ENCODE measurements around the gene ARMC12. TPM values are rescaled to one million over a fixed set of nuclear protein-coding genes. Genes with fewer than 3 reads are reported as not detected.

Gene ARMC12
- total and polyA plus RNA-seq, 2 of the 13 experiments (the other 11 are each of a cell fraction or from before 2014, with no cell fraction given) = 1.3 TPM; not detected in 1

GRCh38 chr6:35765739-35766138 lies 28.9 kb downstream of the ARMC12 start:
- H3K4me2 ChIP-seq (ENCODE audit: low read depth, low read length) = no peak overlapping the region
- BruUV-seq (replicated peaks) = no TSS peak
- 89% methylated on average over 23 of the region's 23 CpGs for WGBS (ENCODE audit: low lambda C conversion rate)
- in situ Hi-C loops (cut with HindIII; ENCODE audit: extremely low pct_ligation_motif_present, low pct_unique_long_range_greater_than_20kb) = no loop called here
- H3K9me3 ChIP-seq (ENCODE audit: low read length) = no peaks in the 10 kb centered on the region
- POLR2A ChIA-PET = no interaction called here
- H4K20me1 ChIP-seq (ENCODE audit: insufficient read depth, low read length) = no peaks in the 10 kb centered on the region
- DNase-seq (ENCODE audit: low spot score) = no peak
- no peak overlapping the region for H3K4me3 ChIP-seq (replicated peaks in 1 of 3; ENCODE audit: insufficient read depth in 1 of 3, low read depth in 2 of 3, low read length in 3 of 3)
- TF ChIP-seq ELF1 (CRISPR knock-in tag; IDR thresholded peaks at IDR 0.05) (no peak), ARNT (IDR thresholded peaks at IDR 0.05) (no peak), TFAP4 (IDR thresholded peaks at IDR 0.05; ENCODE audit: borderline replicate concordance, low read depth) (no peak), GFI1 (CRISPR knock-in tag; IDR thresholded peaks at IDR 0.05; ENCODE audit: borderline replicate concordance) (no peak), ZNF20 (CRISPR knock-in tag; IDR thresholded peaks at IDR 0.05) (no peak), MXD1 (CRISPR knock-in tag; IDR thresholded peaks at IDR 0.05) (no peak)
- peaks cover 10% of the 10 kb centered on the region; the same call in 1 of the 2 replicates for H3K4me1 ChIP-seq (ENCODE audit: insufficient read depth, low read length)
- intact Hi-C loops (cut with micrococcal nuclease; ENCODE audit: unreplicated experiment) = no loop called here
- H3K27me3 ChIP-seq (ENCODE audit: control insufficient read depth in 1 of 2, insufficient read depth in 2 of 2, low read length in 2 of 2) = peaks cover 0 to 28% of the 10 kb centered on the region in 2 experiments; a peak in 3 of 5 replicates
- no peak for ATAC-seq
- H3K27ac ChIP-seq (ENCODE audit: extremely low read length, insufficient read depth, low read length) = no peak overlapping the region
- CTCF ChIA-PET (ENCODE audit: low intra/inter-chr PET ratio, low total read pairs) = no interaction called here
- H3K9ac ChIP-seq (ENCODE audit: insufficient read depth, low read depth, low read length) = no peak overlapping the region
- no peaks in the 10 kb centered on the region for H3K36me3 ChIP-seq (replicated peaks in 1 of 2; ENCODE audit: control insufficient read depth in 1 of 2, insufficient read depth in 2 of 2, low read length in 2 of 2)
- H2AFZ ChIP-seq (ENCODE audit: low read length) = no peak overlapping the region
- FAIRE-seq = no peak
- H3K79me2 ChIP-seq (ENCODE audit: insufficient read depth, low read length) = no peaks in the 10 kb centered on the region

GRCh38 chr6:35769211-35769610 lies 32.4 kb downstream of the ARMC12 start:
- no peaks in the 10 kb centered on the region for H4K20me1 ChIP-seq (ENCODE audit: insufficient read depth, low read length)
- no peak overlapping the region for H3K4me3 ChIP-seq (replicated peaks in 1 of 3; ENCODE audit: insufficient read depth in 1 of 3, low read depth in 2 of 3, low read length in 3 of 3)
- DNase-seq (ENCODE audit: low spot score) = no peak
- H3K27ac ChIP-seq (ENCODE audit: extremely low read length, insufficient read depth, low read length) = no peak overlapping the region
- no peak overlapping the region for H3K4me2 ChIP-seq (ENCODE audit: low read depth, low read length)
- no peak for ATAC-seq
- no peak for FAIRE-seq
- CTCF ChIA-PET (ENCODE audit: low intra/inter-chr PET ratio, low total read pairs) = no interaction called here
- no TSS peak for BruUV-seq (replicated peaks)
- intact Hi-C loops (cut with micrococcal nuclease; ENCODE audit: unreplicated experiment) (no loop called here), in situ Hi-C loops (cut with HindIII; ENCODE audit: extremely low pct_ligation_motif_present, low pct_unique_long_range_greater_than_20kb) (no loop called here)
- H3K4me1 ChIP-seq (ENCODE audit: insufficient read depth, low read length) = peaks cover 7% of the 10 kb centered on the region; the same call in 1 of the 2 replicates
- H2AFZ ChIP-seq (ENCODE audit: low read length) = no peak overlapping the region
- H3K27me3 ChIP-seq (ENCODE audit: control insufficient read depth in 1 of 2, insufficient read depth in 2 of 2, low read length in 2 of 2) = peaks cover 0 to 27% of the 10 kb centered on the region in 2 experiments; a peak in 2 of 5 replicates
- H3K9ac ChIP-seq (ENCODE audit: insufficient read depth, low read depth, low read length) = no peak overlapping the region
- POLR2A ChIA-PET = no interaction called here
- no peaks in the 10 kb centered on the region for H3K9me3 ChIP-seq (ENCODE audit: low read length)
- H3K36me3 ChIP-seq (replicated peaks in 1 of 2; ENCODE audit: control insufficient read depth in 1 of 2, insufficient read depth in 2 of 2, low read length in 2 of 2) = no peaks in the 10 kb centered on the region
- WGBS (ENCODE audit: low lambda C conversion rate) = 34% methylated on average over 4 of the region's 4 CpGs
- no peaks in the 10 kb centered on the region for H3K79me2 ChIP-seq (ENCODE audit: insufficient read depth, low read length)
- TF ChIP-seq PAXIP1 (CRISPR knock-in tag; conservative IDR thresholded peaks at IDR 0.05) (no peak), ZNF10 (CRISPR knock-in tag; IDR thresholded peaks at IDR 0.05; ENCODE audit: borderline replicate concordance, low read depth) (no peak), SP140L (CRISPR knock-in tag; IDR thresholded peaks at IDR 0.05; ENCODE audit: borderline replicate concordance) (no peak), MEIS1 (CRISPR knock-in tag; IDR thresholded peaks at IDR 0.05; ENCODE audit: borderline replicate concordance) (no peak), EZH2 (conservative IDR thresholded peaks at IDR 0.05; ENCODE audit: low read depth, low read length) (no peak), NFIC (IDR thresholded peaks at IDR 0.05; ENCODE audit: low read length) (no peak), RBM39 (IDR thresholded peaks at IDR 0.05; ENCODE audit: low read depth, low read length, poor library complexity, severe bottlenecking) (no peak), ZNF264 (CRISPR knock-in tag; IDR thresholded peaks at IDR 0.05) (no peak)

Measured in HepG2 (cell line).